GM18519 (cell line): ENCODE data around the gene GALNS.
"Not testable (repeated sequence)": the region's sequence is repeated elsewhere in the genome, so short reads cannot be mapped to it uniquely, and the experiment has no call there.

Source experiments
- ATAC-seq: cut with Tn5 transposase; IDR thresholded peaks from one replicate; pipeline ENCODE4 v1.9.1; 2021; ENCODE audit warnings: mild to moderate bottlenecking, moderate library complexity; ENCODE audit not compliant: unreplicated experiment, low FRiP score

The GALNS gene

DNA sequence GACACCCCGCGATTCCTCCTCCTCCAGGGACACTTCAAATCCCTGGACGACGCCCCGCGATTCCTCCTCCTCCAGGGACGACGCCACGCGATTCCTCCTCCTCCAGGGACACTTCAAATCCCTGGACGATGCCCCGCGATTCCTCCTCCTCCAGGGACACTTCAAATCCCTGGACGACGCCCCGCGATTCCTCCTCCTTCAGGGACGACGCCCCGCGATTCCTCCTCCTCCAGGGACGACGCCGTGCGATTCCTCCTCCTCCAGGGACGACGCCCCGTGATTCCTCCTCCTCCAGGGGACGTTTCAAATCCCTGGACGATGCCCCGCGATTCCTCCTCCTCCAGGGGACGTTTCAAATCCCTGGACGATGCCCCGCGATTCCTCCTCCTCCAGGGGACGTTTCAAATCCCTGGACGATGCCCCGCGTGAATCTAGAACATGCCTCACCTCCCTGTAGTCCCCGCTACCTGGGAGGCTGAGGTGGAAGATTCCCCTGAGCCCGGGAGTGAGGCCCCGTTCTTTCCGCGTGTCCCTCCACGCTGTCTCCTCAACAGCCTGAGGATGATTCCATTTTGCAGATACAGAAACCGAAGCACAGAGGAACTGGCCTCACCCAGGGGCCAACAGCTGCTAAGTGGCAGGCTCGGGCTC, 33.1 kb upstream of the GALNS start:
- not testable (repeated sequence) for ATAC-seq

DNA sequence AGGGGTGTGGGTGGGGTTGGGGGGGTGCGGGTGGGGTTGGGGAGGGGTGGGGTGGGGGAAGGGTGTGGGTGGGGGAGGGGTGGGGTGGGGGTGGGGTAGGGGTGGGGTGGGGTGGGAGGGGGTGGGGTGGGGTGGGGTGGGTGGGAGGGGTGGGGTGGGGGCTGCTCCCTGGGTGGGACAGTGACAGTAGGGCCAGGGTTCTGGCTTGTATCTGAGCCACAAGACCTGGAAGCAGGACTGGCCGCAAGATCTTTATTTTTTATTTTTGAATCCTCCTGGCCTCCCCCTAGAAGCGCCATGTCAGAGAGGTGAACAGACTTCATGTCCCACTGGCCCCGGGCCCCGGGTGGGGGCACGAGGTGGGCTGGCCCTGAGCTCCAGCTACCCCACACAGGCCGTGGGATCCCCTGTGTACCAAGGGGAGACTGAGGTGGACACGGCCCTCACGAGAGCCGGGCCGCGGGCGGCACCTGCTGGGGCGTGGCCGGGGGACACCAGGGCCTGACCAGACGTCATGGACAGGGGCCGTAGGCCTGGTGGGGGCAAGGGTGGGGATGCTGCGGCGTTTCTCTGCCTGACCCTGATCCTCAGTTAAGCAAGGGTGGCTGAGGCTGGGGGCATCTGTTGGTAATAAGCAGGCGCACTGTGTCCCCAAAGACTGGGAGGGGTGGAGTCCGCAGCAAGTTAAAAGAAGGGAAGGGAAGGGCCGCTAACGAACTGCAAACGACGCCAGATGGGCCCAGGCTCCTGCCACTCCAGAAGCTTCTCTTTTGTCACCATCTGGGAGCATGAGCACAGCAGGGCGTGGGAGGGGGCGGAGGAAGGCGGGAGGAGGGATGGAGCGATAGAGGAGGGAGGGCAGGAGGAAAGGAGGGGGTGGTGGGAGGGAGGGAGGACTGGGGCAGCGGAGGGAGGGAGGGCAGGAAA, 32.0 kb upstream of the GALNS start:
- no peak for ATAC-seq

DNA sequence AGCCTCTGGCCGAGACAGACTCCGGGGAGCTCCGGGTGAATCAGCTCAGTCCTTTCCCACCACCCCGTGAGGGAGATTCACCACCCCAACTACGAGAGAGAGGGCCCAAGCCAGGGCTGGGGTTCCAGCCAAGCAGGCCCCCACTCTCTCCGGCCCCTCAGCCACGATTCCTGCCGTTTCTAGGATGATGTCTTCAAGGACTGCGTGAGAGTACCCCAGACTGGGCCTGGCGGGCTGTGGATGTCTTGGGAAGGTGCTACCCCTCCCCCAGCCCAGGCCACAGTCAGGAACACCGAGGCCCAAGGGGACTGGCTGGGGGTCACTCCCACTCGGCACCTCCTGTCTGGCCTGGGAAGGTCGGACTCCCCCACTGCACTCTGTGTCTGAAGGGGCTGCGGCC, 31.3 kb upstream of the GALNS start:
- no peak for ATAC-seq

DNA sequence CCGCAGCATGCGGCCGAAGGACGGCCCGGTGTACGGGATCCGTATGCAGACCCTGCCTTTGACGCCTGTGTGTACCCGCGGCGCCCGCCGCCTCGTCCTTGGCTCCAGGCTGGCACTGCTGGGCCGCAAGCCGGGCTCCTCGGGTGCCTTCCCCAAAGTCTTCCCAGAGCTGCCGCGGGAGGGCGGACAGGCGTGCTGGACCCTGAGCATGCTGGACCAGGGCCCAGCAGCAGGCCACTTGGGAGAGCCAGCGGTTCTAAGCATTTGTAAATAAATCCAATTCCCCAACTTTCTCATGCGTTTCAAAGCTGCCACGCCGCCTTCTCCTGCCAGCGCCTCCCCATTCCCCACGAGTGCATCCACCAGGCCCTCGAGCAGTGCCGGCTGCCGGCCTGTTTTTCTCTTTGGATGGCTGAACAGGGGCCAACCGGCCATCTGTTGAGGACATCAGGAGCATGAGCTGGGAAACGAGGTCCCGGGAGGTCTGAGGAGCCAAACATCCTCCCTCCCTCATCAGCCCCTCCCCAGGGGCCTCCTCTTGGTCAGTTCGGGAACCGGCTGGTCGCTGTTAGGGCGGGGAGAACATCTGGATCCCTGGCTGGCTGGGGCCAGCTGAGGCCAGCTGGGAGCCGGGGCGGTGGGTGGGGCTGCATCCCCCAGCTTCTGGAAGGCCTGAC, 30.2 kb upstream of the GALNS start:
- no peak for ATAC-seq

DNA sequence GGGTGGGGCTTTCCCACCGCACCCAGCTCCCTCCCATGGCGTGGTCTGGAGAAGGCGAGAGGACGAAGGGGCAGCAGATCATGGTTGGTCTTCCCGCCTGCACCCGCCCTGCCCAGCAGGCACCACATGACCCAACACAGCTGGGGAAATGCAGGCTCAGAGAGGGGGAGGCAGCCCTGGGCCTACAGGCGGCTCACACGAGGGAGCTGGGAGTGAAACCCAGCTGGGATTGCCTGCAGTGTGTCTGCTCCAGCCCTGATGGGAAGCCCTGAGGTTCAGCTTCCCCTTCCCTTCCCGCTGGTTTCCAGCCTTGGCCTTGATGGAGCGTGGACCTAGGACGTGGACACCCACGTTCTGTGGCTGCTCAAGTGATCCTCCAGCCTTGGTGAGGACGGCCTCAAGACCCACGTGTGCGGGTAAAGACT, 29.7 kb upstream of the GALNS start:
- no peak for ATAC-seq

DNA sequence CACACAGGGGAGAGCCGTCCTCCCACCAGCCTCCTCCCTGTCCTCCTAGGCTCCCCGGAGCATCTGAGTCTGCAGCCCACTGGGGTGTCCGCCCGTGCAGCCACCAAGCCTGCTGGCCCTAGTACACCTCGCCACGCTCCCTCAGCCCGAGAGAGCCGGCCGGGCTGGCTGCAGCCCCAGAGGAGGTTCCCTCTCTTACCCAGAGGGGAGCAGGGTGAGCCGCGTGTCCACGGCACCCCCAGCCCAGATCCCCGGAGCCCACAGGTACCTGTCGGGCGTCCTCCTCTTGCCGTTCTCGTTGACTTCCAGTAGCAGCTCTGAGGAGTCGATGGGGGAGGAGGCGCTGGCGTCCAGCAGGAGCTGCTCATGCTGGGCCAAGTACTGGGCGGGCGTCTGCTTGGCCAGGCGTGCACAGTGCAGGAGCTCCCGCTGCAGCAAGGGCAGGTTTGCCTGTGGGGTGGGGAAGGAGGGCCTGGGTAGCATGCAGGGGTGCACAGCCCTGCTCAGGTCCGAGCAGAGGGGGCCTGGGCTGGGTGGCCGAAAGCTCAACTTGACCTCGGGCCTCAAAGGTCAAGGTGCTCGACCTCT, 29.0 kb upstream of the GALNS start:
- no peak for ATAC-seq

DNA sequence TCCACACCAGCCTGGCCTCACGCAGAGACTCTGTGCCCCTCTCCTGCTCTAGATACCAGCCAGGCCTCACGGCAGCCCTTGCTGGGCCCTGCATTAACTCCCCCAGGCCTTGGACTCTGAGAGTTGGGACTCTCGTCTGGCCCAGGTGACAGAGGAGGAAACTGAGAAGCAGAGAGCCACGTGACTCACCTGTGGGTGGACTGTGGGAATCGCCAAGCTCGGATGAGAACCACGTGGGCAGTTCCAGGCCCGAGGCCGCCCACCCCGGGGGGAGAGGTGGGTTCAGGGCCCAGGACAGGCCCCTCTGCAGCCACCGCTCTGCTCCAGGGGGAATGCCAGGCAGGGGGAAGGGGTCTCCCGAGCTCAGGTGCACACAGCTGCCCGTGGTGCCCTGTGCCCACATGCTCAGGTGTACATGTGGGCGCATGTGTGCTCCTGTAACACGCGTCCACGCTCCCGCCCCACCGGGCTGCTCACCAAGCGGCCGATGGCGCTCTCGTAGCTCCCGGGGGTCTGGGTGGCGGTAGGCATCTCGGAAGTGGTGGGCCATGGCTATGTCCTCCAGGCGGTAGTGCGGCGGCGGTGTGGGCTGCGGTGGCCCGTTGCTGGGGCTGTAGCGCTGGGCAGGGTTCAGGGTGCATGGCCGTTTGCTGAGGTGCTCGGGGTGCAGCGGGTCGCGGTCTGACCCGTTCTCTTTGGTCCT, 28.0 kb upstream of the GALNS start:
- ATAC-seq, result no peak

DNA sequence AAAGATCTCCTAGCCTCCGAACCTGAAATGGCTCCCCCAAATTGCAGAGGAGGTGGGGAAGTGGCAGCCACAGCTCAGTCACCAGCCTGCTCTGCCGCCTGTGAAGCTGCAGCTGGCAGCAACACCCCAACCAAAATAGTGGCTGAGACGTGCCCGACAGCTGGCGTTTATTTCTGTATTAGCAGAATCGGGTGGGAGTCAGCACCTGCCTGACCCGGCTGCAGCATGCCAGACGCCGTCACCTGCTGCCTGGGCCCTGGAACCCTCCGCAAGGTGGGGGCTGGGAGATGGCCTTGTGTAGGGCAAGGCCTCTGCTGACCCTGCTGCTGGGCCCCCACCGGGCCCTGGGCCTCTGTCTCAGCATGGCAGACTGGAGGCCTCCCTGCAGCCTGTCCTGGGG, 27.2 kb upstream of the GALNS start:
- ATAC-seq, result no peak

DNA sequence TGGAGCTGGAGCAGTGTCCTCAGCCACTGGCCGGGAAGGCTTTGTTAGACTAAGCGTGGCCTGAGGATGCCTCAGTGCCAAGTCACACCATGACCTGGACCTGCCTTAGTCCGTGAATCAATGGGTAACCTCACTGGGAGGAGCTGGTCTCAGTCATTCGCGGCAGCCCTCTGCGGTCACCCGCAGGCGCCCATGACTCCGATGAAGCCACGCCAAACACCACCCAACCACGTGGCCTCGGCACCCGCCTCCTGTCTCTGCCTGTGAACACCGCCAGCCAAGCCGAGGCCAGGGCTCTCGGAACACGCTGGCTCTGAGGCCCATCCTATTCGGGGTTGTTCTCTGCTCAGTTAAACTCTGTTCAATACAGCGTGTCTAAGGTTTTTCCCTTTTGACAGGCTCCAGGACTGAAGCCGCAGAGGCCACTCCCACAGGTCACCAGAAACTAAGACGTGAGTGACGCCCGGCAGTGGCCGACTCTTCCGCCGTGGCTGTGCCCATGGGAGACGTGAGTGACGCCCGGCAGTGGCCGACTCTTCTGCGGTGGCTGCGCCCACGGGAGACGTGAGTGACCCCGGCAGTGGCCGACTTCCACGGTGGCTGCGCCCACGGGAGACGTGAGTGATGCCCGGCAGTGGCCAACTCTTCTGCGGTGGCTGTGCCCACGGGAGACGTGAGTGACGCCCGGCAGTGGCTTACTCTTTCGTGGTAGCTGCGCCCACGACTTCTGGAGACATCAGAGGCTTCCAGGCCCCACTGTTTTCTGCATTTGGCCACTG, 26.6 kb upstream of the GALNS start:
- ATAC-seq, result no peak

DNA sequence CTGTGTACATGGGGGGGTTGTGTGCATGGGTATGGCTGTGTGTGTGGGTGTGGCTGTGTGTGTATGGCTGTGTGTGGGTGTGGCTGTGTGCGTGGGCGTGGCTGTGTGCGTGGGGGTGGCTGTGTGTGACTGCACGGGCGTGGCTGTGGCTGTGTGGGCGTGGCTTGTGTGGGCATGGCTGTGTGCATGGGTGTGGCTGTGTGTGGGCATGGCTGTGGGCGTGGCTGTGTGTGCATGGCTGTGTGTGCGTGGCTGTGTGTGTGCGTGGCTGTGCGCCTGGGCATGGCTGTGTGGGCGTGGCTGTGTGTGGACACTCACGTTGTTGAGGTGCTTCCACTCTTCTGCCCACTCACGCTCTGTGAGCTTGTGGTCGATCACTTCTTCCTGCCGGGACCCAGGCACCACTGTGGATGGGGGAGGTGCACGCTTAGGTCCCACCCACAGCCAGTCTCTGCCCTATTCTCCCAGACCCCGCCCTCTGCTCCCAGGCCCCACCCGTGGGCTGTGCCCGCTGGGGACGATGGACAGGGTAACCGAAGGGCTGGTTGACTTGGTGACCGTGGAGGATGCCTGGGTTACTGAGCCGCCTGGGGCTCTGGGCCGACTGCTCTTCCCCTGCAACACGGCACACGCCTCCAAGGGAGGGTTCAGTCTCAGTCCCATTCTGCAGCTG, 25.7 kb upstream of the GALNS start:
- no peak for ATAC-seq

DNA sequence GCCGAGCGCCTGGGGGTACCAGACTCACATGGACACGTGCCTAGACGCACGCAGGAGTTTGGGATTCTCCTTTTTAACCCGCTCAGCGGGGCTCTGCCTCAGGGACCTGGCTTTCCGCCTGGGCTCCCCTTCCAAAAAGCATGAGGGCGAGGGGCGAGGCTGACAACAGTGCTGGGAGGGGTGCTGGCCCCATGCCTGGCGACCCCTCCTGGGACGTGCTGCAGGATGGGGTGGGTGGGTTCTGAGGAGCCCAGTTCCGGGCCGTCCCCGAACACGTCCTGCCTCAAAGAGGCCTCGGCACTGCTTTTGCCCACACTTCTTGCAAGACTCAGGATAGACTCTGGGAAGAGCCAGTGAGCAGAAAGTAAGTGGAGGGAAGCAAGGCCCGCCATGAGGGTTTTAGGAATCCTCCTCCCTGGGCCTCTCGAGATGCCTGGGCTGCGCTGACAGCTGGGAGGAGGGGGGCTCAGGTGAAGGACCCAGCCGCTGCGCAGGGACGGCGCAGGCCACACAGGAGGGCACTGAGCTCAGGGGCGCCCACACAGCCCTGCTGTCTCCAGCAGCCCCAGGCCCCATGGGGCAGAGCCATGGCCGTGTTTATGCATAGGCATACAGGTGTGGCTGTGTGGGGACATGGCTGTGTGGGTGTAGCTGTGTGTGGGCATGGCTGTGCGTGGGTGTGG, 25.1 kb upstream of the GALNS start:
- ATAC-seq, result no peak

DNA sequence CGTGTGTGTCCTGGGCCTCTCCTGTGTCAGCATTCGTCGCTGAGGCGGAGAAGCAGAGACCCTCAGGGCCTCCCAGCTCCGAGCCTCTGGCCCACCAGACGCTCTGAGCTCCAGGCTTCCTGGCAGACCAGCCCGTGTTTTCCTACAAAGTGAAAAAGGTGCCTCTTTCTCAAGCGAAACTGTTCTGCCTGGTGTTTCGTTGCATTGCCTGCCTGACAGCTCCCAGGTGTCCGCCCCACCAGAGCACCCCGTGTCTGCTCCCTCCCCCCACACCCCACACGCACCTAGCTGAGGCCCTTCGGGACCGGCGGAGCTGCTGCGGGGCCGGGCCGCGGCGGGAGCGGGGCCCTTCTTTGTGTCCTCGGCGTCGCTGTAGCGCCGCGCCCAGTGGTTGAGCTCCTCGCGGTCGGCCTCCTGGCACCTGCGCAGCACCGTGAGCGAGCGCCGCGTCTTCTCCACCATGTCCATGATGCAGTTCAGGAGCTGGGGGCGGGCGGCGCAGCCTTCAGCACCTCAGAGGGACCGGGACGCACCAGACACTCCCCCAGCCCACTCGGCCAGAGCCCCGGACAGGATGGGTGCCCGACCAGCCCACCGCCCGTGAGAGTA, 24.4 kb upstream of the GALNS start:
- ATAC-seq, result no peak

DNA sequence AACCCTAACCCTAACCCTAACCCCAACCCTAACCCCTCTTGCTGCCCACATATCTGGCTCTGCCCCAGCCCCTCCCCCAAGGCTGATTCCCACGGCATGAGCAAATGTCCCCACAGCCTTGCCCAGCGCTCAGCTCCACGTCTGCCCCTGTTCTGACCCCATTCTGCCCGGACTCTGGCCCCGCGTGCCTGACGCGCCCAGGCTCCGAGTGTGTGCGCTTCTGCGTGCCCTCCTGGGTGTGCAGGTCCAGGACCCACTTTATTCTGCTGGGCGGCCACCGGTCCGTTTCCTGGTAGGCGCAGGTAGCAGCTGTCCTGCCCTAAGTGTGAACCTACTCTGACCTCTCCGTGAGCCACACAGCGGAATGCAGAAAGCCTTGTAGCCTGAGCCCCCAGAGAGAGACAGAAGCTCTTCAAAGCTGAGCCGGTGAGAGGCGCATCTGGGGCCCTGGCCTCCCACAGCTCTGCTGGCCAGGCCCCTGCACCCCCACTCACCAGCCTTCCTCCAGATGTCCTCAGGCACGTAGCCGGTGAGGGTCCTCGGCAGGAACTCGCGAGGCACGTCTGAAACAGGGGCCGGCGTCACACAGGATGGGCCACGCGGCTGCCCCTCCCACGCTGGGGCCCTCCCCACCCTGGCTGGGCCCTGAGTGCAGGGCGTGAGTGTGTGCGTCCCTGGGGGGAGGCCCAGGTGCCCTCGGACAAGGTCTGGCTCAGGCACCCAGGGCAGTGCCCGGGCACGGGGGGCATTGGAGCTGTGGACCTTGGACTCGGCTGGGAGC, 23.7 kb upstream of the GALNS start:
- no peak for ATAC-seq

DNA sequence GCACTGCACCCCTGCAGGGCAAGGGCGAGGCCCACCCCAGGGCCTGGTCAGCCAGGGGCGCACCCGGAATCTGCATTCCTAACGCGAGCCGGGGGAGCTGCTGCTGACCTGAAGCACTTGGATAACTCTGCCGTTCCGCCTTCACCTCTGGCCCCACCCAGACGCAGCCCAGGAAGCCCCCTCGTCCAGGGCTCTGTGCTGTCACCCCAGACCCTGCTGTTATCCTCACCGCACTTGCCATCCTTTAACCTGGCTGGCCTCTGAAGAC, 23.0 kb upstream of the GALNS start:
- ATAC-seq, result no peak

DNA sequence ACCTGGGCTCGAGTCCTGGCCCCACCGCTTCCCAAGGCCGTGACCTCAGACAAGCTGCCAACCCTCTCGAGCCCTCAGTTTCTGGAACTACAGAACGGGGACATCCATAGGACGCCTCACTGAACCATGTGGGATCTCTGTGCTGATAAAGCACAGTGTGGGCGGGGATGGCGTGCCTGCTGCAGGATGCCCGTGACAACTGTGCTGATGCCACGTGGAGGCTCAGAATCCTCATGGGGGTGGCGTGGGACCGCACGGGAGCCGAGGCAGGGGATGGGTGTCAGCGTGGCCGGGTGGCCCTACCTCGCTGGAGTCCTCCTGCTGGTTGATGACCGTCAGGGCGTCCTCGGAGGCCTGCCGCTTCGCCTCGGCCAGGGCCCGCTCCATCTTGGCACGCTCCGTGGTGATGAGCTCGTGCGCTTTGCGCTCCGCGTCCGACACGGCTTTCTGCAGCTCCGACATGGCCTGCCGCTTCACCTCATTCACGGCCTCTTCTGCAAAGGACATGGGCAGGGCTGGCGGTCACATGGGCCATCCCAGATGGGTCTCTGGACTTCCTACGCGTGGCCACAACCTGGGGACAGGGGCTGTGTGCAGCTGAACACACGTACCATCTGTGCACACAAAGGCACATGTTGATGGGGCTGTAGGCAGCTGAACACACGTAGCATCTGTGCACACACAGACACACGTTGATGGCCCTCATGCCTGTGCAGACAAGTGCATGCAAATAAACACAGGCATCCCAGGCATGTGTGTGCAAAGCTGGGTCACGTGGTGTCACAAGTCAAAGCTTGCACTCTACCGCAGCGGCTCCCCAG, 22.4 kb upstream of the GALNS start:
- ATAC-seq, result no peak

DNA sequence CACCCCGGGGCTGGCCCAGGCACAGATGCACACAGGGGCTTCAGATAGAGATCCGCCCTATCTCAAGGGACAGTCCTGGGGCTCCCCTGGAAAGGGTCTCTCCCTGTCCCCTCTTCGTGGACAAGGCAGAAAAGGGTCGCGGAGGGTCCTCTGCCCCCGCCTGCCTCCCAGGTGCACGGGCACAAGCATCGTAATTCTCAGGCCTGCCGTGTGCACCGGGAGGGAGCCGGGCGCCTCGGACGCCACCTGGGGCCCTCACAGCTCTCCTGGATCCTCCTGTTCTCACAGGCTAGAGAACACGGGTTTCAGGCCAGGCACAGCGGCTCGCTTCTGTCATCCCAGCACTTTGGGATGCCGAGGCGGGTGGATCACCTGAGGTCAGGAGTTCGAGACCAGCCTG, 21.6 kb upstream of the GALNS start:
- no peak for ATAC-seq
